HepG2 (cell line): ENCODE data around the gene RHAG. TPM values are rescaled to one million over a fixed set of nuclear protein-coding genes. Genes with fewer than 3 reads are reported as not detected.

Experiments used
- ATAC-seq: fragments of 200-7000 bp; cut with Tn5 transposase; 3 replicates; pipeline ENCODE4 v1.9.1; 2020; ENCODE audit warnings: mild to moderate bottlenecking, moderate library complexity
- BruUV-seq: library from RNA; stranded (reverse); fragments of 400-500 nt; replicated peaks from 2 replicates; lab custom pipeline; 2021; lab: Mats Ljungman, UMichigan
- CTCF ChIA-PET: fragments of 300-600 bp; formaldehyde crosslinking; extraction: SDS; loops from one replicate; lab custom pipeline; 2021; ENCODE audit warnings: low total read pairs, inconsistent platforms, low intra/inter-chr PET ratio; lab: Yijun Ruan, JAX
- POLR2A ChIA-PET: fragments of 350-600 bp; sonication (Branson Sonifier 250); formaldehyde crosslinking; loops from one replicate; lab custom pipeline; 2020; ENCODE audit warnings: antibody characterized with exemption, inconsistent platforms; lab: Yijun Ruan, JAX
- DNase-seq: peaks from one replicate; pipeline ENCODE4 v3.0.0-alpha.2; 2015; ENCODE audit warnings: low spot score
- FAIRE-seq: peaks from 3 replicates; lab custom pipeline; 2011; peaks lifted over from hg19 to GRCh38; lab: Jason Lieb, UNC
- H2AFZ ChIP-seq: one replicate; pipeline ENCODE4 v1.6.1; 2011; ENCODE audit warnings: low read length, inconsistent platforms
- H3K27ac ChIP-seq: fragments of 300-600 bp; 3 replicates; pipeline ENCODE4 v1.8.0; 2011; ENCODE audit warnings: mixed run types, mild to moderate bottlenecking, mixed read lengths, low read length, inconsistent platforms; ENCODE audit not compliant: insufficient read depth; ENCODE audit errors: extremely low read length
- H3K27me3 ChIP-seq, 2 experiments: fragments of 200-600 bp in 1 of 2; 2 replicates in 1 of 2; 3 replicates in 1 of 2; pipeline versions ENCODE4 v1.6.0 to v1.8.0; 2011; ENCODE audit warnings: low read length in 2 of 2, mild to moderate bottlenecking in 2 of 2, moderate library complexity in 2 of 2, inconsistent platforms in 1 of 2; ENCODE audit not compliant: insufficient read depth in 2 of 2, control insufficient read depth in 1 of 2
- H3K36me3 ChIP-seq, 2 experiments: fragments of 200-600 bp in 1 of 2; replicated peaks in 1 of 2; 2 replicates in 1 of 2; 3 replicates in 1 of 2; pipeline versions ENCODE4 v1.5.1 to v1.8.0; 2011; ENCODE audit warnings: low read length in 2 of 2, inconsistent platforms in 1 of 2; ENCODE audit not compliant: insufficient read depth in 2 of 2, control insufficient read depth in 1 of 2
- H3K4me1 ChIP-seq: 2 replicates; pipeline ENCODE4 v1.5.1; 2012; ENCODE audit warnings: low read length, inconsistent platforms; ENCODE audit not compliant: insufficient read depth
- H3K4me2 ChIP-seq: 2 replicates; pipeline ENCODE4 v1.6.0; 2011; ENCODE audit warnings: low read depth, low read length, inconsistent platforms
- H3K4me3 ChIP-seq, 3 experiments: fragments of 200-600 bp in 1 of 3; sonication (generic), shearing (Covaris generic) in 1 of 3; replicated peaks in 1 of 3; 2 replicates each; pipeline ENCODE4 v1.5.1; 2011 to 2016; ENCODE audit warnings: low read length in 3 of 3, inconsistent platforms in 2 of 3, low read depth in 2 of 3, mild to moderate bottlenecking in 2 of 3, control low read depth in 1 of 3, mixed read lengths in 1 of 3; ENCODE audit not compliant: insufficient read depth in 1 of 3
- H3K79me2 ChIP-seq: one replicate; pipeline ENCODE4 v1.6.1; 2011; ENCODE audit warnings: low read length, inconsistent platforms; ENCODE audit not compliant: insufficient read depth
- H3K9ac ChIP-seq: 2 replicates; pipeline ENCODE4 v1.6.0; 2011; ENCODE audit warnings: mild to moderate bottlenecking, low read depth, low read length, inconsistent platforms; ENCODE audit not compliant: insufficient read depth
- H3K9me3 ChIP-seq: 2 replicates; pipeline ENCODE4 v1.5.1; 2012; ENCODE audit warnings: mild to moderate bottlenecking, low read length
- H4K20me1 ChIP-seq: 2 replicates; pipeline ENCODE4 v1.6.0; 2011; ENCODE audit warnings: inconsistent platforms, mild to moderate bottlenecking, low read length, moderate library complexity; ENCODE audit not compliant: insufficient read depth
- HDAC2 ChIP-seq: sonication (generic); formaldehyde crosslinking; IDR thresholded peaks from 2 replicates; pipeline ENCODE4 v1.4.0; 2020; ENCODE audit warnings: missing genetic modification reagents
- HNF4A ChIP-seq: sonication (generic); formaldehyde crosslinking; IDR thresholded peaks from 2 replicates; pipeline ENCODE4 v1.4.0; 2020; ENCODE audit warnings: missing genetic modification reagents
- MLLT10 ChIP-seq: sonication (generic); formaldehyde crosslinking; IDR thresholded peaks from 2 replicates; pipeline ENCODE4 v1.4.0; 2020; ENCODE audit warnings: missing genetic modification reagents
- NR3C1 ChIP-seq: sonication (generic); formaldehyde crosslinking; IDR thresholded peaks from 2 replicates; pipeline ENCODE4 v1.4.0; 2020; ENCODE audit warnings: missing genetic modification reagents
- SPEN ChIP-seq: sonication (generic); formaldehyde crosslinking; IDR thresholded peaks from 2 replicates; pipeline ENCODE4 v1.5.1; 2020; ENCODE audit warnings: low read depth, mild to moderate bottlenecking, missing genetic modification reagents
- SSRP1 ChIP-seq: IDR thresholded peaks from 2 replicates; pipeline ENCODE4 v1.6.1; 2016; ENCODE audit warnings: control low read depth
- ZC3H4 ChIP-seq: sonication (generic); formaldehyde crosslinking; IDR thresholded peaks from 2 replicates; pipeline ENCODE4 v1.4.0; 2020; ENCODE audit warnings: missing genetic modification reagents, borderline replicate concordance
- WGBS: methylation state at CpG from one replicate; pipeline ENCODE4 v1.1.6; 2017; ENCODE audit warnings: low lambda C conversion rate; 5-methylcytosine and 5-hydroxymethylcytosine counted together
- in situ Hi-C: cut with HindIII; loops from 2 replicates; pipeline ENCODE4 v1.10.0; 2017; ENCODE audit warnings: low pct_unique_long_range_greater_than_20kb; ENCODE audit not compliant: extremely low pct_ligation_motif_present
- intact Hi-C: fragments of 100-400 bp; cut with micrococcal nuclease; formaldehyde crosslinking; loops from one replicate; pipeline ENCODE4 v1.10.0; 2022; ENCODE audit not compliant: unreplicated experiment
- polyA plus RNA-seq, 8 experiments: library from polyadenylated mRNA; depleted of rRNA in 3 of 8; stranded (reverse) in 7 of 8; unstranded in 1 of 8; fragments of >200 nt; fragmentation: Illumina TruSeq in 4 of 8; extraction: Trizol in 4 of 8; gene quantifications; 2 replicates each; pipeline versions ENCODE4 v1.2.1 to v1.2.3, GENCODE V29; 2011 to 2016; ENCODE audit warnings: low read depth in 4 of 8, missing spikeins in 1 of 8, mixed read lengths in 1 of 8; ENCODE audit not compliant: insufficient read depth in 1 of 8
- total RNA-seq, 5 experiments: library from RNA; depleted of rRNA; stranded (reverse); fragments of >200 nt; fragmentation: Illumina TruSeq; extraction: Trizol; gene quantifications; 2 replicates each; pipeline ENCODE4 v1.2.3, GENCODE V29; 2016; ENCODE audit warnings: low read depth in 1 of 5
- TF ChIP-seq, protein P1 (sequence below): sonication (generic); formaldehyde crosslinking; conservative IDR thresholded peaks from 2 replicates; pipeline ENCODE4 v1.4.0; 2020; ENCODE audit warnings: mild to moderate bottlenecking, missing genetic modification reagents, moderate library complexity
- TF ChIP-seq, protein P2 (sequence below): sonication (generic); formaldehyde crosslinking; IDR thresholded peaks from 2 replicates; pipeline ENCODE4 v1.4.0; 2020; ENCODE audit warnings: mild to moderate bottlenecking, low read depth, missing genetic modification reagents

The RHAG gene
- total and polyA plus RNA-seq, 2 of the 13 experiments (the other 11 are each of a cell fraction or from before 2014, with no cell fraction given): not detected

DNA sequence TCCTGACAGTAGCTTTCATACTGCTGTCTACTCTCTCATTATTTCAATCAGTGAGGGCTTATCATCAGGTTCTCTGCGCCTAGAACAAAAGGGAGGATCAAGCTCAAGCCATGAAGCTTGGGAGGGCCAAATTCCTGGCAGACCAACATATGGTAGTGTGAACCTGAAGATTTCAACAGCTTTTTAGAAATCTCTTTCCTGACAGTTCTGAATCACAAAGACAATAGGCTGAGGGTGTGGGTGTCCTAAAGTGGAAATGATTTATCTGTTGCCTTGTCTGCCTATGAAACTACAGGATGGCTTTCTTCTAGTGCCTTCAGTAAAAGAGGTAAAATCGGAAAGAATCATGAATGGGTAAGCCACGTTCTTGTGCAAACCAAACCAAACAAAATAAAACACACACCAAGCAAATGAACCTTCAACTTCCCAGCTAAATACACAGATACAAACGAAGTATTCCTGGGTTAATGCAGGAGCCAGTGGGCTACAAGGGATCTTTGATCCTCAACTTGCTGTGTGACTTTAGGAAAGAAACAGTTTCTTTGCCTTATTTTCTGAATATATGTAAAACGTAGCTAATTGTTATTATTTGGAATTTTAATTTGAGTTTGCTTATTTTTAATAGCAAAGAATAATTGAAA is 2.7 kb upstream of the RHAG start:
- no peaks in the 10 kb centered on the region for H3K9me3 ChIP-seq
- in situ Hi-C loops: no loop called here
- no peaks in the 10 kb centered on the region for H3K79me2 ChIP-seq
- no TSS peak for BruUV-seq
- 1% methylated on average over 5 of the region's 5 CpGs for WGBS
- FAIRE-seq: peak; percentile 69
- H3K9ac ChIP-seq: no peak overlapping the region
- TF ChIP-seq HNF4A (peak; percentile 62), ZC3H4 (CRISPR knock-in tag) (no peak)
- TF ChIP-seq, protein P1, sequence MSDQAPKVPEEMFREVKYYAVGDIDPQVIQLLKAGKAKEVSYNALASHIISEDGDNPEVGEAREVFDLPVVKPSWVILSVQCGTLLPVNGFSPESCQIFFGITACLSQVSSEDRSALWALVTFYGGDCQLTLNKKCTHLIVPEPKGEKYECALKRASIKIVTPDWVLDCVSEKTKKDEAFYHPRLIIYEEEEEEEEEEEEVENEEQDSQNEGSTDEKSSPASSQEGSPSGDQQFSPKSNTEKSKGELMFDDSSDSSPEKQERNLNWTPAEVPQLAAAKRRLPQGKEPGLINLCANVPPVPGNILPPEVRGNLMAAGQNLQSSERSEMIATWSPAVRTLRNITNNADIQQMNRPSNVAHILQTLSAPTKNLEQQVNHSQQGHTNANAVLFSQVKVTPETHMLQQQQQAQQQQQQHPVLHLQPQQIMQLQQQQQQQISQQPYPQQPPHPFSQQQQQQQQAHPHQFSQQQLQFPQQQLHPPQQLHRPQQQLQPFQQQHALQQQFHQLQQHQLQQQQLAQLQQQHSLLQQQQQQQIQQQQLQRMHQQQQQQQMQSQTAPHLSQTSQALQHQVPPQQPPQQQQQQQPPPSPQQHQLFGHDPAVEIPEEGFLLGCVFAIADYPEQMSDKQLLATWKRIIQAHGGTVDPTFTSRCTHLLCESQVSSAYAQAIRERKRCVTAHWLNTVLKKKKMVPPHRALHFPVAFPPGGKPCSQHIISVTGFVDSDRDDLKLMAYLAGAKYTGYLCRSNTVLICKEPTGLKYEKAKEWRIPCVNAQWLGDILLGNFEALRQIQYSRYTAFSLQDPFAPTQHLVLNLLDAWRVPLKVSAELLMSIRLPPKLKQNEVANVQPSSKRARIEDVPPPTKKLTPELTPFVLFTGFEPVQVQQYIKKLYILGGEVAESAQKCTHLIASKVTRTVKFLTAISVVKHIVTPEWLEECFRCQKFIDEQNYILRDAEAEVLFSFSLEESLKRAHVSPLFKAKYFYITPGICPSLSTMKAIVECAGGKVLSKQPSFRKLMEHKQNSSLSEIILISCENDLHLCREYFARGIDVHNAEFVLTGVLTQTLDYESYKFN (CRISPR knock-in tag): 0 out of 2 replicates have a peak, but pooled peaks have one; percentile 20
- no peak overlapping the region for H3K27ac ChIP-seq
- peak; percentile 16 for DNase-seq
- H3K4me2 ChIP-seq: peak overlapping the region; percentile 43
- H3K27me3 ChIP-seq: no peaks in the 10 kb centered on the region
- H4K20me1 ChIP-seq: no peaks in the 10 kb centered on the region
- H3K4me1 ChIP-seq: peaks cover 10% of the 10 kb centered on the region
- ATAC-seq: peak; percentile 92
- no peak overlapping the region for H3K4me3 ChIP-seq
- peak overlapping the region; percentile 31 for H2AFZ ChIP-seq
- ChIA-PET CTCF (no interaction called here), POLR2A (no interaction called here)
- no peaks in the 10 kb centered on the region for H3K36me3 ChIP-seq
- intact Hi-C loops: no loop called here

DNA sequence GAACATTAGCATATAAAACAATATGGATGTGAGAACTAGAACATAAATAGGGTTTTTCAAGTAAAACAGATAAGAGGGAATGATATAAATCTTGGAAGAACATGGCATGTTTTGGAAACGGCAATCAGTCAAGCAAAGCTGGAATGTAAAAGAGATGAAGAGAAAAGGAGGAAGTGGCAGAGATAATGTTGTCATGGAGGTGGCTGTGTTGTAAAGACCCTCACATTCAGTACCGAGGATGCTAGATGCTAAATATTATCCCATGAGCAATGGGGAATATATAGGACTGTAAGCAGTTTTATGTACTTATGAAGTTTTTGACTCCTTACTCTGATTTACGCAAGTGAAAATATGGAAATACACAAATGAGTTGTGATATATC is 702 bp upstream of the RHAG start:
- Histone ChIP-seq H3K4me3 (no peak overlapping the region), H3K27ac (no peak overlapping the region), H3K4me1 (peaks cover 15% of the 10 kb centered on the region), H3K9me3 (no peaks in the 10 kb centered on the region), H3K27me3 (no peaks in the 10 kb centered on the region), H2AFZ (no peak overlapping the region), H3K9ac (no peak overlapping the region), H3K4me2 (no peak overlapping the region), H3K79me2 (no peaks in the 10 kb centered on the region), H4K20me1 (no peaks in the 10 kb centered on the region), H3K36me3 (no peaks in the 10 kb centered on the region)
- FAIRE-seq (no peak), DNase-seq (no peak), ATAC-seq (no peak)
- ChIA-PET POLR2A (no interaction called here), CTCF (no interaction called here)
- TF ChIP-seq MLLT10 (CRISPR knock-in tag): no peak
- TF ChIP-seq NR3C1 (CRISPR knock-in tag): no peak
- no peak for TF ChIP-seq SPEN (CRISPR knock-in tag)
- no peak for TF ChIP-seq HDAC2 (CRISPR knock-in tag)
- TF ChIP-seq SSRP1 (CRISPR knock-in tag): no peak
- TF ChIP-seq, protein P2, sequence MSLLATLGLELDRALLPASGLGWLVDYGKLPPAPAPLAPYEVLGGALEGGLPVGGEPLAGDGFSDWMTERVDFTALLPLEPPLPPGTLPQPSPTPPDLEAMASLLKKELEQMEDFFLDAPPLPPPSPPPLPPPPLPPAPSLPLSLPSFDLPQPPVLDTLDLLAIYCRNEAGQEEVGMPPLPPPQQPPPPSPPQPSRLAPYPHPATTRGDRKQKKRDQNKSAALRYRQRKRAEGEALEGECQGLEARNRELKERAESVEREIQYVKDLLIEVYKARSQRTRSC (CRISPR knock-in tag): no peak
- TF ChIP-seq, protein P1 (CRISPR knock-in tag): no peak
- WGBS: 61% methylated on average over 3 of the region's 3 CpGs
- intact Hi-C loops: no loop called here
- in situ Hi-C loops: no loop called here
- BruUV-seq: no TSS peak
